ENCODE results near the gene CLNS1A. TPM values are rescaled to one million over a fixed set of nuclear protein-coding genes. Genes with fewer than 3 reads are reported as not detected.

The CLNS1A gene
- total and polyA plus RNA-seq, 2 experiments from 2014 or later = 160 to 204 TPM

DNA sequence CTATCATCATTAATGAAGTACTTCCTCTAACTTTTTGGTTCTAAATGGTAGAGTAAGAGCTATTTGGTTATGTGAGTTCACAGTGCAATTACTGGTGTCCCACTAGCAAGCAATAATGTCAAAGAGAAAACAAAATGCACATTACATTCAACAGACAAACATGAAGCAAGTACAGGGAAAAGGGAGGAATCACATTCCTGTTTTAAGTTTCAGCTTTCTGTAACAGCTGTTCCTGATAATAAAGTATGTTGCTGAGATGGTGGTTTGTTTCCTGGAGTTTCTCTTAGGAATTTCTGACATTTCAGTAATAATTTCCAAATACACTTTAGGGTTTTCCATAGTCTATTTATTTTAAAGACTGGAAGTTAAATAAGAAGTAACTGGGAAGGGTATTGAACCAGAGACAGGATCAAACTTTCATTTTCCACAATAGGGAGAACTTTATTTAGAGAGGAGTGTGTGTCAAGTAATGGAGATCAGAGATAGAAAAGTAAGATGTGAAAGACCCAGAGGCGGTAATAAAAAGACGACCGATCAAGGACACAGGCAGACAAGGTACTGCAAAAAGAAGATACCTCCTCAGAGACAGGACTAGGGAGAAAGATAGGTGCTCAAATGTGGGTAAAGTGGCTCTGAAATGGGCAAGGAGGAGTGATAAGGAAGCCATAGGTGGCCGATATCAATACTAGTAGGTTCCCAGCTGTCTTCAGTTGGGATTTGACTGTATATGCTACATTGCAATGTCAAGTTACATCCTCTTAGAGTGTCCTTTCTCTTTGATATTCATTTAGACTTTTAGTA lies 20.8 kb upstream of the CLNS1A start:
- H3K9me2 ChIP-seq (ENCODE audit: insufficient read depth) = 0 out of 2 replicates have a peak, but pooled peaks cover 2% of the 10 kb centered on the region
- no peak overlapping the region for H2AFZ ChIP-seq
- peaks cover 3% of the 10 kb centered on the region for H3K27me3 Mint-ChIP-seq (ENCODE audit: insufficient read depth, low read depth, poor library complexity)
- no peaks in the 10 kb centered on the region for H3K36me3 Mint-ChIP-seq (ENCODE audit: low read depth)
- H3F3A ChIP-seq (replicated peaks; ENCODE audit: low read depth) = no peaks in the 10 kb centered on the region
- no peak overlapping the region for H3K4me3 Mint-ChIP-seq
- H3K27ac ChIP-seq (ENCODE audit: low read depth) = no peak overlapping the region; the same call in 1 of the 2 replicates
- no peaks in the 10 kb centered on the region for H3K79me2 ChIP-seq (replicated peaks; ENCODE audit: insufficient read depth)
- TF ChIP-seq CREB1 (CRISPR knock-in tag; IDR thresholded peaks at IDR 0.05; ENCODE audit: low read depth) (no peak), JUNB (IDR thresholded peaks at IDR 0.05; ENCODE audit: unreplicated experiment) (no peak)
- H3K36me3 ChIP-seq (ENCODE audit: insufficient read depth) = no peaks in the 10 kb centered on the region
- DNase-seq (ENCODE audit: low spot score) = no peak
- no peaks in the 10 kb centered on the region for H3K27me3 ChIP-seq (ENCODE audit: insufficient read depth)
- no peak for ATAC-seq
- no peaks in the 10 kb centered on the region for H3K4me1 ChIP-seq (ENCODE audit: insufficient read depth)
- H3K4me2 ChIP-seq = no peak overlapping the region
- no peak overlapping the region for H3K27ac Mint-ChIP-seq
- H4K20me1 ChIP-seq (replicated peaks; ENCODE audit: insufficient read depth) = no peaks in the 10 kb centered on the region
- H3K9me3 Mint-ChIP-seq = no peaks in the 10 kb centered on the region
- no peak overlapping the region for H3K4me3 ChIP-seq
- H3K4me1 Mint-ChIP-seq = peaks cover 4% of the 10 kb centered on the region; the same call in 1 of the 3 replicates

DNA sequence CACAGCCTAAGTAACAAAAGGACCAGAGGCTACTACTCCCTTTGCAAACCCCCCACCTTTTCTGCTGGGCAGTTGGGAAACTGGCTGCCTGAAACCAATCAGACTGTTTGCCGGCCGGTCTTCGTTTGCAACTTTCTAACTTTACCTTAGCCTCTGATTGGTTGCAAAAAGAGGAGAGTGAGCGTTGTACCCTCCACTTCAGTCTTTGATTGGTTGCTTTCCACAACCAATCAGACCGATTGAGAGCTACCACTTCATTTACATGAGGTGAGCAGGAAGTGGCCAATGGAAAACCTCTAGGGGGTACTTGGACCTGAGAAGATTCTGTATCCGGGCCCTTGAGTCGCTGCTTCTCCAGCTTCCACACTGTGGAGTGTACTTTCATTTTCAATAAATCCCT lies 18.8 kb upstream of the CLNS1A start:
- Mint-ChIP-seq H3K27ac (no peak overlapping the region), H3K4me3 (no peak overlapping the region), H3K9me3 (no peaks in the 10 kb centered on the region), H3K4me1 (peaks cover 4% of the 10 kb centered on the region; the same call in 1 of the 3 replicates), H3K36me3 (ENCODE audit: low read depth) (no peaks in the 10 kb centered on the region), H3K27me3 (ENCODE audit: insufficient read depth, low read depth, poor library complexity) (peaks cover 3% of the 10 kb centered on the region)
- Histone ChIP-seq H4K20me1 (replicated peaks; ENCODE audit: insufficient read depth) (no peaks in the 10 kb centered on the region), H3K27me3 (ENCODE audit: insufficient read depth) (no peaks in the 10 kb centered on the region), H3K4me3 (no peak overlapping the region), H3K9me2 (ENCODE audit: insufficient read depth) (0 out of 2 replicates have a peak, but pooled peaks cover 2% of the 10 kb centered on the region), H3K79me2 (replicated peaks; ENCODE audit: insufficient read depth) (no peaks in the 10 kb centered on the region), H3K4me1 (ENCODE audit: insufficient read depth) (no peaks in the 10 kb centered on the region), H3F3A (replicated peaks; ENCODE audit: low read depth) (no peaks in the 10 kb centered on the region), H3K36me3 (ENCODE audit: insufficient read depth) (no peaks in the 10 kb centered on the region), H2AFZ (peak overlapping the region; percentile 94; the same call in 1 of the 2 replicates), H3K4me2 (no peak overlapping the region), H3K27ac (ENCODE audit: low read depth) (no peak overlapping the region)
- DNase-seq (ENCODE audit: low spot score) (peak; percentile 59), ATAC-seq (peak; percentile 57; the same call in 2 of the 3 replicates)
- TF ChIP-seq, protein P1, sequence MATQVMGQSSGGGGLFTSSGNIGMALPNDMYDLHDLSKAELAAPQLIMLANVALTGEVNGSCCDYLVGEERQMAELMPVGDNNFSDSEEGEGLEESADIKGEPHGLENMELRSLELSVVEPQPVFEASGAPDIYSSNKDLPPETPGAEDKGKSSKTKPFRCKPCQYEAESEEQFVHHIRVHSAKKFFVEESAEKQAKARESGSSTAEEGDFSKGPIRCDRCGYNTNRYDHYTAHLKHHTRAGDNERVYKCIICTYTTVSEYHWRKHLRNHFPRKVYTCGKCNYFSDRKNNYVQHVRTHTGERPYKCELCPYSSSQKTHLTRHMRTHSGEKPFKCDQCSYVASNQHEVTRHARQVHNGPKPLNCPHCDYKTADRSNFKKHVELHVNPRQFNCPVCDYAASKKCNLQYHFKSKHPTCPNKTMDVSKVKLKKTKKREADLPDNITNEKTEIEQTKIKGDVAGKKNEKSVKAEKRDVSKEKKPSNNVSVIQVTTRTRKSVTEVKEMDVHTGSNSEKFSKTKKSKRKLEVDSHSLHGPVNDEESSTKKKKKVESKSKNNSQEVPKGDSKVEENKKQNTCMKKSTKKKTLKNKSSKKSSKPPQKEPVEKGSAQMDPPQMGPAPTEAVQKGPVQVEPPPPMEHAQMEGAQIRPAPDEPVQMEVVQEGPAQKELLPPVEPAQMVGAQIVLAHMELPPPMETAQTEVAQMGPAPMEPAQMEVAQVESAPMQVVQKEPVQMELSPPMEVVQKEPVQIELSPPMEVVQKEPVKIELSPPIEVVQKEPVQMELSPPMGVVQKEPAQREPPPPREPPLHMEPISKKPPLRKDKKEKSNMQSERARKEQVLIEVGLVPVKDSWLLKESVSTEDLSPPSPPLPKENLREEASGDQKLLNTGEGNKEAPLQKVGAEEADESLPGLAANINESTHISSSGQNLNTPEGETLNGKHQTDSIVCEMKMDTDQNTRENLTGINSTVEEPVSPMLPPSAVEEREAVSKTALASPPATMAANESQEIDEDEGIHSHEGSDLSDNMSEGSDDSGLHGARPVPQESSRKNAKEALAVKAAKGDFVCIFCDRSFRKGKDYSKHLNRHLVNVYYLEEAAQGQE (IDR thresholded peaks at IDR 0.05; ENCODE audit: unreplicated experiment) = no peak
- TF ChIP-seq ZNF114 (CRISPR knock-in tag; IDR thresholded peaks at IDR 0.05) (no peak), EZH2 (IDR thresholded peaks at IDR 0.05; ENCODE audit: low read depth, unreplicated experiment) (no peak), EZH2phosphoT487 (IDR thresholded peaks at IDR 0.05; ENCODE audit: unreplicated experiment) (no peak), STAT1 (IDR thresholded peaks at IDR 0.05; ENCODE audit: unreplicated experiment) (no peak), POLR2AphosphoS5 (IDR thresholded peaks at IDR 0.05; ENCODE audit: low read depth) (no peak), JUNB (IDR thresholded peaks at IDR 0.05; ENCODE audit: unreplicated experiment) (no peak)
- TF ChIP-seq, protein P2, sequence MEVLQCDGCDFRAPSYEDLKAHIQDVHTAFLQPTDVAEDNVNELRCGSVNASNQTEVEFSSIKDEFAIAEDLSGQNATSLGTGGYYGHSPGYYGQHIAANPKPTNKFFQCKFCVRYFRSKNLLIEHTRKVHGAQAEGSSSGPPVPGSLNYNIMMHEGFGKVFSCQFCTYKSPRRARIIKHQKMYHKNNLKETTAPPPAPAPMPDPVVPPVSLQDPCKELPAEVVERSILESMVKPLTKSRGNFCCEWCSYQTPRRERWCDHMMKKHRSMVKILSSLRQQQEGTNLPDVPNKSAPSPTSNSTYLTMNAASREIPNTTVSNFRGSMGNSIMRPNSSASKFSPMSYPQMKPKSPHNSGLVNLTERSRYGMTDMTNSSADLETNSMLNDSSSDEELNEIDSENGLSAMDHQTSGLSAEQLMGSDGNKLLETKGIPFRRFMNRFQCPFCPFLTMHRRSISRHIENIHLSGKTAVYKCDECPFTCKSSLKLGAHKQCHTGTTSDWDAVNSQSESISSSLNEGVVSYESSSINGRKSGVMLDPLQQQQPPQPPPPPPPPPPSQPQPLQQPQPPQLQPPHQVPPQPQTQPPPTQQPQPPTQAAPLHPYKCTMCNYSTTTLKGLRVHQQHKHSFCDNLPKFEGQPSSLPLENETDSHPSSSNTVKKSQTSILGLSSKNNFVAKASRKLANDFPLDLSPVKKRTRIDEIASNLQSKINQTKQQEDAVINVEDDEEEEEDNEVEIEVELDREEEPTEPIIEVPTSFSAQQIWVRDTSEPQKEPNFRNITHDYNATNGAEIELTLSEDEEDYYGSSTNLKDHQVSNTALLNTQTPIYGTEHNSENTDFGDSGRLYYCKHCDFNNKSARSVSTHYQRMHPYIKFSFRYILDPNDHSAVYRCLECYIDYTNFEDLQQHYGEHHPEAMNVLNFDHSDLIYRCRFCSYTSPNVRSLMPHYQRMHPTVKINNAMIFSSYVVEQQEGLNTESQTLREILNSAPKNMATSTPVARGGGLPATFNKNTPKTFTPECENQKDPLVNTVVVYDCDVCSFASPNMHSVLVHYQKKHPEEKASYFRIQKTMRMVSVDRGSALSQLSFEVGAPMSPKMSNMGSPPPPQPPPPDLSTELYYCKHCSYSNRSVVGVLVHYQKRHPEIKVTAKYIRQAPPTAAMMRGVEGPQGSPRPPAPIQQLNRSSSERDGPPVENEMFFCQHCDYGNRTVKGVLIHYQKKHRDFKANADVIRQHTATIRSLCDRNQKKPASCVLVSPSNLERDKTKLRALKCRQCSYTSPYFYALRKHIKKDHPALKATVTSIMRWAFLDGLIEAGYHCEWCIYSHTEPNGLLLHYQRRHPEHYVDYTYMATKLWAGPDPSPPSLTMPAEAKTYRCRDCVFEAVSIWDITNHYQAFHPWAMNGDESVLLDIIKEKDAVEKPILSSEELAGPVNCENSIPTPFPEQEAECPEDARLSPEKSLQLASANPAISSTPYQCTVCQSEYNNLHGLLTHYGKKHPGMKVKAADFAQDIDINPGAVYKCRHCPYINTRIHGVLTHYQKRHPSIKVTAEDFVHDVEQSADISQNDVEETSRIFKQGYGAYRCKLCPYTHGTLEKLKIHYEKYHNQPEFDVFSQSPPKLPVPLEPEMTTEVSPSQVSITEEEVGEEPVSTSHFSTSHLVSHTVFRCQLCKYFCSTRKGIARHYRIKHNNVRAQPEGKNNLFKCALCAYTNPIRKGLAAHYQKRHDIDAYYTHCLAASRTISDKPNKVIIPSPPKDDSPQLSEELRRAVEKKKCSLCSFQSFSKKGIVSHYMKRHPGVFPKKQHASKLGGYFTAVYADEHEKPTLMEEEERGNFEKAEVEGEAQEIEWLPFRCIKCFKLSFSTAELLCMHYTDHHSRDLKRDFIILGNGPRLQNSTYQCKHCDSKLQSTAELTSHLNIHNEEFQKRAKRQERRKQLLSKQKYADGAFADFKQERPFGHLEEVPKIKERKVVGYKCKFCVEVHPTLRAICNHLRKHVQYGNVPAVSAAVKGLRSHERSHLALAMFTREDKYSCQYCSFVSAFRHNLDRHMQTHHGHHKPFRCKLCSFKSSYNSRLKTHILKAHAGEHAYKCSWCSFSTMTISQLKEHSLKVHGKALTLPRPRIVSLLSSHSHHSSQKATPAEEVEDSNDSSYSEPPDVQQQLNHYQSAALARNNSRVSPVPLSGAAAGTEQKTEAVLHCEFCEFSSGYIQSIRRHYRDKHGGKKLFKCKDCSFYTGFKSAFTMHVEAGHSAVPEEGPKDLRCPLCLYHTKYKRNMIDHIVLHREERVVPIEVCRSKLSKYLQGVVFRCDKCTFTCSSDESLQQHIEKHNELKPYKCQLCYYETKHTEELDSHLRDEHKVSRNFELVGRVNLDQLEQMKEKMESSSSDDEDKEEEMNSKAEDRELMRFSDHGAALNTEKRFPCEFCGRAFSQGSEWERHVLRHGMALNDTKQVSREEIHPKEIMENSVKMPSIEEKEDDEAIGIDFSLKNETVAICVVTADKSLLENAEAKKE (CRISPR knock-in tag; IDR thresholded peaks at IDR 0.05) = no peak
- TF ChIP-seq, protein P3, sequence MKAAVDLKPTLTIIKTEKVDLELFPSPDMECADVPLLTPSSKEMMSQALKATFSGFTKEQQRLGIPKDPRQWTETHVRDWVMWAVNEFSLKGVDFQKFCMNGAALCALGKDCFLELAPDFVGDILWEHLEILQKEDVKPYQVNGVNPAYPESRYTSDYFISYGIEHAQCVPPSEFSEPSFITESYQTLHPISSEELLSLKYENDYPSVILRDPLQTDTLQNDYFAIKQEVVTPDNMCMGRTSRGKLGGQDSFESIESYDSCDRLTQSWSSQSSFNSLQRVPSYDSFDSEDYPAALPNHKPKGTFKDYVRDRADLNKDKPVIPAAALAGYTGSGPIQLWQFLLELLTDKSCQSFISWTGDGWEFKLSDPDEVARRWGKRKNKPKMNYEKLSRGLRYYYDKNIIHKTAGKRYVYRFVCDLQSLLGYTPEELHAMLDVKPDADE (IDR thresholded peaks at IDR 0.05) = no peak
